Bronchial epithelial cell (primary cell): ENCODE measurements around the gene PPP6R2. TPM values are rescaled to one million over a fixed set of nuclear protein-coding genes. Genes with fewer than 3 reads are reported as not detected.
A peak's percentile ranks its signal among the peaks of the same experiment; 100 is the strongest.

Experiments used
- DNase-seq: peaks from one replicate; pipeline ENCODE4 v3.0.0-alpha.2; 2010; ENCODE audit warnings: low read depth
- FAIRE-seq: peaks from 2 replicates; lab custom pipeline; 2011; peaks lifted over from hg19 to GRCh38; lab: Jason Lieb, UNC
- H3K27me3 ChIP-seq: 2 replicates; pipeline ENCODE4 v1.5.1; 2011; ENCODE audit warnings: low read length; ENCODE audit not compliant: control insufficient read depth, insufficient read depth
- H3K36me3 ChIP-seq: 2 replicates; pipeline ENCODE4 v1.5.1; 2011; ENCODE audit warnings: low read length; ENCODE audit not compliant: control insufficient read depth, insufficient read depth
- H3K4me3 ChIP-seq: 2 replicates; pipeline ENCODE4 v1.5.1; 2011; ENCODE audit warnings: mild to moderate bottlenecking, low read depth, low read length, control low read depth
- CTCF ChIP-seq: IDR thresholded peaks from 2 replicates; pipeline ENCODE4 v1.5.1; 2011; ENCODE audit warnings: mild to moderate bottlenecking, moderate library complexity, low read length, control low read depth, inconsistent platforms; ENCODE audit not compliant: insufficient read depth, severe bottlenecking
- total RNA-seq: library from RNA; depleted of rRNA; stranded (reverse); fragments of >200 nt; gene quantifications from 2 replicates; pipeline ENCODE4 v1.2.1, GENCODE V29; 2014

The PPP6R2 gene
- total RNA-seq, 1 donor from 2014 or later, result 50.5 TPM

DNA sequence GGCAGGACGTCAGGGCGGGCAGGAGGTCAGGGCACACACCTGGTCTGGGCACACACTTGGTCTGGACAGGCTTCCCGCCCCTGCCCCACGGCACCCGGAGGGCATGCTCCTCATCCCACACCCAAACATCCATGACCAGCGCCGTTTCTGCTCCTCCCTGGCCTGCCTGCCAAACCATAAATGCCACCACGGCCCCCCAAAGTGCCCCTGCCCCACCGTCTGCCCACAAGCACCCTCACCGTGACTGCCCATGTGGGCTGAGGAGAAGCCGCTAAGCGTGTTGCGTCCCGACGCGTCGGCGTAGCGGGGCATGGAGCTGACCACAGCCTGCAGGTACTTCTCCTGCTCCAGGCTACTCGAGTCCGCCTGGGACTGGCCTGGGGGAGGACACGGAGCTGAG, 115.9 kb downstream of the PPP6R2 start:
- peaks cover 62% of the 10 kb centered on the region for H3K36me3 ChIP-seq

GRCh38 chr22:50459496-50460140, 116.5 kb downstream of the PPP6R2 start:
- no peak for DNase-seq
- Histone ChIP-seq H3K36me3 (peaks cover 59% of the 10 kb centered on the region), H3K27me3 (no peaks in the 10 kb centered on the region), H3K4me3 (no peak overlapping the region)
- no peak for TF ChIP-seq CTCF
- FAIRE-seq, result no peak

More for the DNA sequence above, 115.9 kb downstream of the PPP6R2 start:
- Histone ChIP-seq H3K27me3 (no peaks in the 10 kb centered on the region), H3K4me3 (no peak overlapping the region)
- DNase-seq (no peak), FAIRE-seq (no peak)
- TF ChIP-seq CTCF, result no peak

- Histone ChIP-seq H3K36me3 (peaks cover 55% of the 10 kb centered on the region), H3K27me3 (no peaks in the 10 kb centered on the region), H3K4me3 (no peak overlapping the region)
- peak; percentile 46 for DNase-seq
- FAIRE-seq, result peak; percentile 83
- TF ChIP-seq CTCF, result no peak
Measured at GRCh38 chr22:50460938-50461337, 117.8 kb downstream of the PPP6R2 start.

DNA sequence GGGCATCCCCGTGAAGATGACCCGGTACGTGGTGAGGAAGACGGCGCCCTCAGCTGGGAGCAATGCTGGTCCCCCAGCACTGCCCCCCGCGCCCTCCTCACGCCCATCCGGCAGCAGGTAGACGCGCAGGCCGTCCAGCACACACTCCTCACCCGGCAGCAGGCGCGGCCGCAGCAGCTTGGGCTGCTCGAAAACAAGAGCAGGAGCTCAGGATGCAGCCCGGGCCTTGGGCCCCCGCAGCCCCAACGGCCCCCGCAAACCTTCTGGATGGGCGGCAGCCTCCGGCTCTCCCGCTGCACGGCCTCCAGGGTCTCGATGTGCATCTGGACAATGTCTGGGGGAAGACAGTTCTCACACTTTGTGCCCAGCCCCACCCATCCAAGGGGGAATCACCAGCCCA, 118.4 kb downstream of the PPP6R2 start:
- peaks cover 54% of the 10 kb centered on the region for H3K36me3 ChIP-seq
- FAIRE-seq (no peak), DNase-seq (no peak)
- no peaks in the 10 kb centered on the region for H3K27me3 ChIP-seq
- TF ChIP-seq CTCF, result no peak
- H3K4me3 ChIP-seq, result no peak overlapping the region

DNA sequence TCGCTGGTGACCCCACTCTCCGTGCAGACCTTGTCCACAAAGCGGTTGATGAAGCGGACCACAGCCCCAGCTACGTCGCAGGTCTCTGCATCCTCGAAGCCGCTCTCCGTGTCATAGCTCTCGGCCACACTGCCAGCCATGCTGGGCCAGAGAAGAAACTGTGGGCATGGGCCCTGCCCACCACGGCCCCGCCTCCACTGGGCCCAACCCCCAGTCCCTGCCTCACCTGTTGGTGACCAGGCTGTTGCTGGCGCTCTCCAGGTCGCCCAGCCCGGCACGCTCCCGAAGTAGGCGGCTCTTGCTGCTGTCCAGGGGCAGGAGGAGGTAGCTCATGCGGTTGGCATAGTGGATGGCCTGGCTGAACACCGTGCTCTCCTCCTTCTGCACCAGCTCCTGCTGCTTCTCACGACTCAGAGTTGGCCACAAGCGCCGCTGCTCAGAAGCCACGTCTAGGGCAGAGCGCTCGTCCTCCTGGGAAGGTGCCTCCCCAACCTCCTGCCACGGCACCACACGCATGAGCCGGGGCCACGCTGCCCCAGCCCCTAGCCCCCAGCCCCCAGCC, 118.9 kb downstream of the PPP6R2 start:
- DNase-seq (no peak), FAIRE-seq (no peak)
- H3K36me3 ChIP-seq, result peaks cover 55% of the 10 kb centered on the region
- no peaks in the 10 kb centered on the region for H3K27me3 ChIP-seq
- no peak for TF ChIP-seq CTCF
- no peak overlapping the region for H3K4me3 ChIP-seq
